RKO (cell line): Measurements from ENCODE around the gene EHBP1L1.

Experiments
- DNase-seq: peaks from one replicate; pipeline ENCODE4 v3.0.0-alpha.2; 2016; ENCODE audit warnings: low spot score

EHBP1L1 gene

DNA sequence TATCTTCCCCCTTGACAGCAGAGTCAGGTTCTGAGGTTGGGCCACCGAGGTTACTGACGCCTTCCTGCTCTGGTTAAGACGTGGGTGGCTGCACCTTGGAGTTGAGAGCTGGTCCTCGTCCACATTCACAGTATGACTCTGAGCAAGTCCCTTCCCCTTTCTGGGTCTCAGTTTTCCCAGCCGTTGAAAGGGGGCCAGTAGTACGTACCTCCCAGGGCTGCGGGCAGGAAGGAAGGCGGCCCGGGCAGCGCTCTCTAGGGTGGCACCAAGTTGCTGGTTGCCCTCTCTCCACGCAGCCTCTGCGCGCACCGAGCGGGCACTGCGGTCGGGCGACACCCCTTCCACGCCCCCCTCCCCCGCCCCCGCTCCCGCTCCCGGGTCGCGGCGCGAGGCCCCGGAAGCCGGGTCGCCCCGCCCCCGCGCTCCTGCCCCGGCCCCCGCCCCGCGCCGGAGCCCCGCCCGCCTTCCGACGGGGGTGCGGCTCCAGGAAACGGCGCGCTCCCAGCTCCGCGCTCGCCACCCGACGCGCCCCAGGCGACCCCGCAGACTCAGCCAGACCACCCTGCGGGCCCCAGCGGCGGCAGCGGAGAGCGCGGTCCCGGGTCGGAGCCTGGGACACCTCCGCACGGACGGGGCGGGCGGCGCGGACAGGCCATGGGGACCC, at the start of gene EHBP1L1:
Gene EHBP1L1, plus strand, starts transcription at position 486 of the 664 bp plus-strand sequence. CDS start 250 bp downstream, outside the sequence.
- DNase-seq: peak; percentile 85

DNA sequence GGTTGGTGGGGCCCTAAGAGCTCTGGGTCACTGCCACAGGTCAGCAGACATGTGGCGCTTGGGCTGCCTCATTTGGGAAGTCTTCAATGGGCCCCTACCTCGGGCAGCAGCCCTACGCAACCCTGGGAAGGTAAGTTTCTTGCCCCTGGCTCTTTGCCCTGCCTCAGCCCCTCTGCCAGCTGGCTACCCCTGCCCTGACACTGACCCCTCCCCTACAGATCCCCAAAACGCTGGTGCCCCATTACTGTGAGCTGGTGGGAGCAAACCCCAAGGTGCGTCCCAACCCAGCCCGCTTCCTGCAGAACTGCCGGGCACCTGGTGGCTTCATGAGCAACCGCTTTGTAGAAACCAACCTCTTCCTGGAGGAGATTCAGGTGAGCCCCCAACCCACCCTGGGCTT, 49.1 kb upstream of the EHBP1L1 start:
- no peak for DNase-seq

DNA sequence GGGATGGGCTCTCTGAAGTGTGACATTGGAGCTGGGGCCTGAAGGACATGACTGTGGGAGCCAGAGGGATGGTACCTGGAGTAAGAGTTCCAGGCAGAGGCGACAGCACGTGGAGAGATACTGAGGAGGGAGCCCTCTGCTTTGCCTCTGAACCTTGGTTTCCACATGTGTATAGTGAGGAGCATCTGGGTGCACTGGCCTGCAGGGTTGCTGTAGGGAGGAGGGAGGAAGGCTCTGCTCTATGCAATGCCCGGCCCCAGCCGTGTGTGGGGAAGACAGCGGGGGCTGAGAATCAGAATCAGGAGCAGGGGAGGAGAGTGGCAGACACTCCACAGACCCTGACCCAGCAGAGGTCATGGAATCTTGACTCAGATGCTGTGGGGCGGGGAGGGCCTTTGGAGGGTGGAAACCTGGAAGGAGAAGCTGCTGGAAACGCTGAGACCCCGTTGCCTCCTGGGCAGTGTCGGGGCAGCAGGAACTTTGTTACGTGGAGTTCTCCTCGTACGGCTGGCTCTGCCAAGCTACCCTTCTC, 47.0 kb upstream of the EHBP1L1 start:
- DNase-seq: no peak

DNA sequence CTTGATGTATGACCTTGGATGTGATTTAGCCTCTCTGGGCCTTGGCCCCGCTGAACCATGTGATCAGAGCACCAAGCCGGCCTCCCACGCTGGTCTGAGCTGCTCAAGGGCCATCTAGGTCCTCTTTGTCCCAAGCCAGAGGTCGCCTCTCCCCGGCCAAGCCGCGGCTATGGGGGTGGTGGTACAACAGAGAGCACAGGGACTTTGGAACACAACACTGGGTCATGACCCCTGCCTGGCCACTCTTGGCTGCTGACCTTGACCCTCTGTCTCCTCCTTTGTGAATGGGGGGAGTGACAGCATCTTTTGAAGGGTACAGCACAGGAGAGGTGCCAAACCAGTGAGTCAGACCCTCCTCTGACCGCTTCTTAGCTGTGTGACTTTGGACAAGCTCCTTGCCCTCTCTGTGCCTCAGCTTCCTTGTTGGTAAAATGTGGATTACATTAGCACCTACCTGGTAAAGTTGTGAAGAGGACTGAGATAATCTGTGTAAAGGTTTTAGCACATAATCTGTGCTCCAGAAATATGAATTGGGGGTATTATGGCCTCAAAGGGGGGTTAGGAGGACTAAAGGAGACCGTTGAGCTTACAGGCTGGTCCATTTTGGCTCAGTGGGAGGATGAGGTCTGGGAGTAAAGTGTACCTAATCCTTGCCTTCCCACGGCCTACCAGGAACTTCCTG, 46.2 kb upstream of the EHBP1L1 start:
- DNase-seq: no peak

DNA sequence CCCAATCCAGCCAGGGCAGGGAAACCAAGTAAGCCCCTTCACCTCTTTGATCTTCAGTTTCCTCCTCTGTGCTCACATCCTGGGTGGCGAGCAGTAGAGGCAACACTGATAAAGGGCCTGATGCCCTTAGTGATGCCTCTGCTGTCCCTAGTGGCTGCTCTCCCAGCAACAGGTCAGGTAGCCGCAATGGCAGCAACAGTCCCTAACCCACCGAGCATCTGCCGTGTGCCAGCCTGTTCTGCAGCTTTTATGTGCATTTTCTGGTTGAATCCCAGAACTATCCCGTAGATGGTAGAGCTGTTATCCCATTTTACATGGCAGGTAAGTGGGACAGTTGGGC, 45.7 kb upstream of the EHBP1L1 start:
- no peak for DNase-seq

DNA sequence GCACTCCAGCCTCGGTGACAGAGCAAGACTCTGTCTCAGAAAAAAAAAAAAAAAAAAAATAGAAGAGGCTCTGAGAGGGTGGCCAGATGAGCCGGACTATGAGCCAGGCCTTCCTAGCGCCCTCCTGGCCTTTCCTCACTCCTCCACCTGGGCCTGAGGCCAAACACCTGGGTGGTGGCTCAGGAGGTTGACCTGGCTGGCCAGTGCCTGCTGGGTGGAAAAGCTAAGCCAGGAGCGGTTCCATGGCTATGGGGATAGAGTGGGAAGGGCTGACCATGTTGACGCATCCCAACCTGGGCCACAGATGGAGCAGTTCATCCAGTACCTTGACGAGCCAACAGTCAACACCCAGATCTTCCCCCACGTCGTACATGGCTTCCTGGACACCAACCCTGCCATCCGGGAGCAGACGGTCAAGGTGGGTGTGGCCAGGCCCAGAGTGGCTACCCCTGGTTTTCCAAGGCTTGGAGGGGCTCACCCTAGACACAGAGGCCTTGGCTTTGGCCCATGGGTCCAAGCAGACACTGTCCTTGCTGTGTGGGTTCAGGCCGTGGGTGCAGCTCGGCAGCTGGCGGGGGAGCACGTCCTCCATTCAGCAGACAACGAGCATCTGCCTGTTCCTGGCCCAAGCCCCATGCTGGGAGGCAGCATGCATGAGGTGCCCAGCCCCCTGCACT, 43.3 kb upstream of the EHBP1L1 start:
- no peak for DNase-seq

DNA sequence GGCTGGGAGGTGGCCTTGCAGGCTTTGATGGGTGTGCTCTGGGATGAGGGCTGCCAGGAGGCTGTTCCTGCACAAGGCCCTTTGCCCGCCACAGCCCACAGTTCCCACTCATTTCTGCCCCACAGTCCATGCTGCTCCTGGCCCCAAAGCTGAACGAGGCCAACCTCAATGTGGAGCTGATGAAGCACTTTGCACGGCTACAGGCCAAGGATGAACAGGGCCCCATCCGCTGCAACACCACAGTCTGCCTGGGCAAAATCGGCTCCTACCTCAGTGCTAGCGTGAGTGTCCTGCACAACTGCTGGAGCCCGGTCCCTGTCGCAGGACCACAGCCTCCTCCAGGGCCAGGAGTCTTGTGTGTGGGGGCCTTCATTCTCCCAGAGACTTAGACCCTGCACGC, 40.8 kb upstream of the EHBP1L1 start:
- no peak for DNase-seq

DNA sequence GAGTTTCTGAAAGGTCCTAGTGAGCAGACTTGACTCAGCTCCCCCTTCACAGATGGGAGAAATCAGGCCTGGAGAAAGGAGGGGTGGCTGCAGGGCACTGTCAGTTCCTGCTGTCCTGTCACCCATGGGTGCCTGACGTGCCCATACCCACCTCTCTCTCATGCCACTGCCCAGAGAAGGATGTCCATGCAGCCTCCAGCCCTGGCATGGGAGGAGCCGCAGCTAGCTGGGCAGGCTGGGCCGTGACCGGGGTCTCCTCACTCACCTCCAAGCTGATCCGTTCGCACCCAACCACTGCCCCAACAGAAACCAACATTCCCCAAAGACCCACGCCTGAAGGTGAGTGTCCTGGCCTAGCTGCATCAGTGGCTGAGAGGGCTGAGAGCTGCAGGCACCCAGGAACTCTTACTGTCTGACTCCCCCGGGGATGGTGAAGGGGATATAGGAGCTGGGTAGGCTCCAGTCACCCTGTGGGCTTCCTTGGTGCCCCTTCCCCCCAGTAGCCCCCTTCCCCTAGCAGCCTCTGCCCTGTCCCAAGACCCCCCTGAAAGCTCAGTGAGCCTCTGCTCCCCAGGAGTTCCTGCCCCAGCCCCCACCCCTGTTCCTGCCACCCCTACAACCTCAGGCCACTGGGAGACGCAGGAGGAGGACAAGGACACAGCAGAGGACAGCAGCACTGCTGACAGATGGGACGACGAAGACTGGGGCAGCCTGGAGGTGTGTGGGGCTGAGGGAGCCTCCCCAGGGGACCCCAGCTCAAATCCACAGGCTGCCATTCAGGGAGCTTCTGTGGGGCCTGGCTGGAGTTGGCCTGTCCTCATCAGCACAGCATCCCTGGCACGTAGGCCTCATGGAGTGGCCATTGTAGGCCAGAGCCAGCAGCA, 39.2 kb upstream of the EHBP1L1 start:
- no peak for DNase-seq

DNA sequence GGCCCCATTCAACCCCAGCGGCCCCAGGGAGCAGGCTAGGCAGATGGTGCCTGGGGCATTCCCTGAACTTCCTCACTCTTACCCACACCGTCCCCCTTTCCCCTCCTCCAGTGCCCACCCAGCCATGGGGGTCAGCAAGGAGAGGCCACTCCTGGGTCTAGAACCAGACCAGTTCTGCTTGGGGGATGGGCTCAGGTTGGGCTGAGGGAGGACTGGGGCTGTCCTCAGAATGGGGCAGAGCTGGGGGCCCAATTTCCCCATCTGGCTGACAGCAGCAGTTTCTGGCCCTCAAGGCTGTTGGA, 38.6 kb upstream of the EHBP1L1 start:
- no peak for DNase-seq

DNA sequence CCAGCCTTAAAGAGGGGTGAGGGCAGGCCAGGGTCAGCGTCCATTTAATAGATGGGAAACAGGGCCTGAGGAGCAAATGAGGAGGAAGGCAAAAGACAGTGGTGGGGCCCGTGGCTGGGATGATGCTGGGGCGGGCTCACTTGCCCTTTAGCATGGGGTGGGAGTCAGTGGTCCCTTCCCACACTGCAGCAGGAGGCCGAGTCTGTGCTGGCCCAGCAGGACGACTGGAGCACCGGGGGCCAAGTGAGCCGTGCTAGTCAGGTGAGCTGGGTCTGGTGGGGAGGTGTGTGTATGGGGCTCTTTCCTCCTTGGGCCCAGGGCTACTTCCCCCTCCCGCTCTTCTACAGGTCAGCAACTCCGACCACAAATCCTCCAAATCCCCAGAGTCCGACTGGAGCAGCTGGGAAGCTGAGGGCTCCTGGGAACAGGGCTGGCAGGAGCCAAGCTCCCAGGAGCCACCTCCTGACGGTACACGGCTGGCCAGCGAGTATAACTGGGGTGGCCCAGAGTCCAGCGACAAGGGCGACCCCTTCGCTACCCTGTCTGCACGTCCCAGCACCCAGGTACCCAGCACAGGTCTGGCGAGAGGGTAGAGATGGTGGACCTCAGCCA, 38.1 kb upstream of the EHBP1L1 start:
- DNase-seq: no peak

DNA sequence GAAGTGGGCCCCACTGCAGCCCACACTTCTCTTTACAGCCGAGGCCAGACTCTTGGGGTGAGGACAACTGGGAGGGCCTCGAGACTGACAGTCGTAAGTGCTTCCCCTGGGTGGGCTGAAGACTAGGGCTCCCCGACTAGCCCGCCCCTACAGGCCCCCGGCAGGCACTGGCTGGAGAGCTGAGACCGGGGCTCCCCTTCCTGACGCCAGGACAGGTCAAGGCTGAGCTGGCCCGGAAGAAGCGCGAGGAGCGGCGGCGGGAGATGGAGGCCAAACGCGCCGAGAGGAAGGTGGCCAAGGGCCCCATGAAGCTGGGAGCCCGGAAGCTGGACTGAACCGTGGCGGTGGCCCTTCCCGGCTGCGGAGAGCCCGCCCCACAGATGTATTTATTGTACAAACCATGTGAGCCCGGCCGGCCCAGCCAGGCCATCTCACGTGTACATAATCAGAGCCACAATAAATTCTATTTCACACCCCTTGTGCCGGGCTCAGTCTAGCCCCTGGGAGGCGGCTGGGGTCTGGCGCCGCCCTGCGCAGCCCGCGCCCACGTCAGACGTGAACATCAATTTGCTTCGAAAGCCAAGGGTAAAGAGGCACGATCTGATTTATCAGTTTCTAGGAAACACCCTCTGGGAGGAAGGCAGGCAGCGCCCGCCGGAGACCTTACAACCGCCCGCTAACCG, 37.5 kb upstream of the EHBP1L1 start:
- DNase-seq: no peak

DNA sequence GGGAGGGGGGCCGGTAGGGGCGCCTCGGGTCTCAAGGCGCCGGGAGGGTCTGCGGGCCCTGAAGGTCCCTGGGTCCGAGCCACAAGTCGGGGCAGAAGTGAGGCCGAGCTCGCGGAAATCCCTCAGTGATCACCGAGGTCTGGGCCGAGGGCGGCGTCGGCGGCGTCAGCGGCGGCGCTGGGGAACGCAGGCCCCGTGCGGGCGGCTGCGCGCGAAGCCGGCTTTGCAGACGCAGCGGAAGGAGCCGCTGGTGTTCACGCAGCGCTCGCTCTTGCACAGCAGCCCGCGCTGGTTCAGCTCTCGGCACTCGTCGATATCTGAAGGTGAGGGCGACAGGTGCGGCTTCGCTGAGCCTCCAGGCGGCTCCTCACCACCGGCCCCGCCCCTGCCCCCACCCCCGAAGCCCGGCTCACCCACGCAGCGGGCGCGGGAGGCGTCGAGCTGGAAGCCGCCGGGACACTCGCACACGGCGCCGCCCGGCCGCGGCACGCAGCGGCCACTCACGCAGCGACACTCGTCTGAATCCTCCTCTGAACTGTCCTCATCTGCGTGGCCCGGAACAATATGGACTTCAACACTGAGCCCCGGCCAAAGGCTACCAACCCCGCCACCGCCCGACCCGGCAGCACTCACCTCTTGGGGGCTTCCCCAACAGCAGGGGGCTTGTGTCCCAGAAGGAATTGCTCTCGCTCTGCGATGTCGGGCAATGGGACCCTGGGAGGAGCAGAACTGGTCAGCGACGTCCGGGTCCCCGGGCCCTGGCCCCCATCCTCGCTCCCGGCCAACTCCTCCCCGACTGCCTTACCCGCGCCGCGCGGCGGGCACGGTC, 36.7 kb upstream of the EHBP1L1 start:
- peak; percentile 55 for DNase-seq

DNA sequence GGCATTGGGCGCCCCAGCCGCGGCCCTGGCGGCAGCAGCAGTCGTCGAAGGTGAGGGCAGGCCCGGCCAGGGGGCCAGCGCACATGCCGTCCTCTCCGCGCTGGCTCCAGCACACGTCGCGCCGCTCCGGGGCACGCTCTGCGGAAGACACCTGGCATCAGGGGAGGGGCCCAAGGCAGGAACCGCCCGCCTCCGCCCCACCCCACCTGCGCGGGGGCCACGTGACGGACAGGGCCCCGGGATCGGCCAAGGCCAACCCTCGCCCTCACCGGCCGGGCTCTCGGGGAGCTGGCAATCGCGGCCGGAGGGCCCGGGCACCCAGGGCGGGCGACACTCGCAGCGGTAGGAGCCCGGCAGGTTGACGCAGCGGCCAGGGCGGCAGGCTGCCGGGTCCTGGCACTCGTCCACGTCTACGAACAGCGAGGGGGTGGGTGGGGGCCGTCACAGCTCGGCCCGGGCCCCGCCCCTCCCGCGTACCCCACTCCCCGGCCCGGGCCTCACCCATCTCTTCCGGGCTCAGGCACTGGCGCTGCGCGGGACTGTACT, 36.0 kb upstream of the EHBP1L1 start:
- DNase-seq: peak; percentile 83

DNA sequence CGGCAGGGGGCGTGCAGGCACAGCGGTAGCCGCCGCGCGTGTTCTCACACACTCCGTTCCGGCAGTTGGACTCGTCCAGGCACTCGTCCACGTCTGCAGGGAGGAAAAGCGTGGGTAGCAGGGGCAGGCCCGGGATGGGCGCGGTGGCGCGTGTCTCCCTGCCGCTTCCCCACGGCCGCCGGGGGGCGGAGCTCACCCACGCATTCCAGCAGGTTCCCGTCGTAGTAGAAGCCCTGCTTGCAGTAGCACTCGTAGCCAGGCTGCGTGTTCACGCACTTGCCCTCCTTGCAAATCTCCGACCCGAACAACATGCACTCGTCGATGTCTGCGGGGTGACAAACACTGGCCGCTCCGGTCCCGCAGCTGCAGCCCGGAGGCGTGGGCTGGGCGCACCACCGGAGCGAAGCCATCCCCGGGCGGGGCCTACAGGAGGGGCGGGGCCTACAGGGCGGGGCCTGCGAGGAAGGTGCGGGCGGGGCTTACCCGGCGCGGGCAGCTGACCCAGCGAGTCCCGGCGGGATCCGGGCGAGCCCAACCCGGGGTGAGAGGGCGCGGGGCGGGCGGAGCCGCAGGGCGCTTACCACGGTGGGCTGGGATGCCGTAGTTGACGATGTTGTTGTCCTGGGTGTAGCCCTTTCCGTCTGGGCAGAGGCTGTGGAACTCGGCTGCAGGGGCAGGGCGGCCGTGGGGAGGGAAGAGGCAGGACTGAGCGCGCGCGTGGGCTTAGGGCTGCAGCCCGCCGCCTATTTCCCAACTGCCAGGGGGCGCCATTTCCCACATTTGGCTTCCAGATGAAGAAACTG, 35.4 kb upstream of the EHBP1L1 start:
- DNase-seq: peak; percentile 89

DNA sequence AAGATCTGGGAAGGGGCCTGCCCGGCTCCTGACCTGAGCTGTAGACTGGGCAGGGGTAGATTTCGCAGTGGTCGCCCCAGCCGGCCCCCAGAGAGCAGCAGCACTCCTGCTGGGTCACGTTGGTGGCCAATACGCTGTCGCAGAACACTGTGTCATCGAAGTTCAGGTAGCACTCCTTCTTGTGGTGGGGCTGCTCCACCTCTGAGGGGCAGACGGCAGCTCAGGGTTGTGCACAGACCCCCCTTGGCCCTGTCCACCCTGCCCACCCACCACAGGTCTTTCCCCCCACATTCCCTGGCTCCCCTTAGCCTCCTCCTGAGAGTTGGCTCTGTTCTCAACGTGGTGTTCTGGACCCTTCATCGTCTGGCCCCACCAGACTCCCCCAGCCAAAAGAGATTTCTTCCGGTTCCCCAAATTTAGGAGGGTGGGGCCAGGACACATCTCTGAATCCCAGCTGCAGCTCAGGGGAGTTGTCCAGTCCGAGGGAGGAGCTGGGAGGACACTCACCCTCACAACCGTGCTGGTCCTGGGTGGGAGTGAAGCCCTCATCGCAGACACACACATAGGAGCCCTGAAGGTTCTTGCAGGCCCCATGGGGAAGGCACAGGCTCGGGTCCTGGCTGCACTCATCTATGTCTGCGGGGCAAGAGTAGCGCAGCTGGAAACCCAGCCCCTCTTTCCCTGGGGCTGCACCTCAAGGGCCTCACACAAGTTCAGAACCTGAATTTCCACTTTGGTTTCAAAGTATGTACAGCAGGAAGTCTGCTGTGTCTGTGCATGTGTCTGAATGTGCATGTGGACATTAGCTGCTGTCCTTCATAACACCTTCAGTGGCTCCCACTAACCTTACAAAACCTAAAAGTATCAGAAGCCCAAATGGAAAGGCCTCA, 34.5 kb upstream of the EHBP1L1 start:
- DNase-seq: no peak

DNA sequence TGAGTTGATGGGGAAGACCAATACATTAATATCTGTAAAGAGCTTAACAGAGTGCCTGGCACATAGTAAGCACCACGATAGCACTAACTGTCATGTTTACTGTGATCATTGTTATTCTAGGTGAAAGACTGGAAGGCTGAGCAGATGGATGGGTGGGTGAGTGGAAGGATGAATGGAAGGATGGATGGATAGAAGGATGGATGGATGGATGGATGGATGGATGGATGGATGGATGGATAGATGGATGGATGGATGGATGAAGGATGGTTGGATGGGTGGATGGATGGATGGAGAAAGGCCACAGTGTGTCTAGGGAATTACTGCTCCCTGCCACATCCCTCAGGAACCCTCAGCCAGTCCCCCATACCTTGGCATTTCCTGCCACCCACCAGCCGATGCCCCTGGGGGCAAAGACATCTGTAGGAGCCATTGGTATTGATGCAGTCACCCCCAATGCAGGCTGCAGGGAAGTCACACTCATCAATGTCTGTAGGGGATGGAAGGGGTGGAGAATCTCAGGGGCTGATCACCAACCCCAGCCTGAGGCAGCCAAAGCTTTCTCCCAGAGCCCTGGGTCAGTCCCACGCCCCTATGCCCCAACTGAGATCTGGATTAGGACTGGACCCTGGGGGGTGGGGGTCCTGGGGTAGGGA, 33.0 kb upstream of the EHBP1L1 start:
- DNase-seq: no peak

DNA sequence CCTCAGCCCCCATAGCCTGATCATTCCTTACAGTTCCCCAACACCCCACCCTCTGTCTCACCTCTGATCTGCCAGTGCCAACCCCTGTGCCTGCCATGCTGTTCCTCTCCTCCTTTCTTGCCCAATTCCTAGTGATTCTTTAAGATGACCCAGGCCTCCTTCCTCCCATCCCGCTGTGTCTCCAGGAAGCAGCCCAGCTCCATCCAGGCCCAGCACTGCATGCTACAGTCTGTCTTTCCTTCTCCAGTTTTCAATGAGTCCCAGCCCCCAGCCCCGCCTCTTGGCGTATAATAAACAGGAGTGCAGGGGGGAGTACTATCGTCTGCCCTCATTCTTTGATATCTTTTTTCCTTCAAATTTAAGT, 30.0 kb upstream of the EHBP1L1 start:
- no peak for DNase-seq
